GM19193 (cell line): Measurements from ENCODE around the gene FGF12.

Source experiments
- POLR2A ChIP-seq: IDR thresholded peaks from 4 replicates; pipeline ENCODE4 v1.6.1; 2011; ENCODE audit not compliant: insufficient read depth, insufficient read length; ENCODE audit errors: extremely low read depth

Gene FGF12

DNA sequence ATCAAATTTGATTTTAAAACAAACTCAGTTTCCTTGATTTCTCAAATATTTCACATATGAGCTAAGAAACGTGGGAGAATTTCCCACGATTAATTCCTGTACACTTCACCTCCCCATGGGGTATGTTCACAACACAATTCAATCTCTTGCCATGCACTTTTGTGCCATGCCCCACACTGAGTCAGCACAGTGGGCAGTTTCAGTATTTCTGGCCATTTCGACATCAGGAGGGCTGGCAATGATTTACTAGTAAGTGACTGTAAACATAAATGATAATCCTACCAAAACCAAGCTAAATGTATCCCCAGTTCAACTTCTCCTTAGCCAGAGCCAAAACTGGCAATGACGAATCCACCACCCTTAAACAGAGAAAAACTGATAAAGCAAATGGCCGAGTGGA, 293.6 kb downstream of the FGF12 start:
- no peak for TF ChIP-seq POLR2A

GRCh38 chr3:192422997-192423342, 304.4 kb downstream of the FGF12 start:
- no peak for TF ChIP-seq POLR2A

DNA sequence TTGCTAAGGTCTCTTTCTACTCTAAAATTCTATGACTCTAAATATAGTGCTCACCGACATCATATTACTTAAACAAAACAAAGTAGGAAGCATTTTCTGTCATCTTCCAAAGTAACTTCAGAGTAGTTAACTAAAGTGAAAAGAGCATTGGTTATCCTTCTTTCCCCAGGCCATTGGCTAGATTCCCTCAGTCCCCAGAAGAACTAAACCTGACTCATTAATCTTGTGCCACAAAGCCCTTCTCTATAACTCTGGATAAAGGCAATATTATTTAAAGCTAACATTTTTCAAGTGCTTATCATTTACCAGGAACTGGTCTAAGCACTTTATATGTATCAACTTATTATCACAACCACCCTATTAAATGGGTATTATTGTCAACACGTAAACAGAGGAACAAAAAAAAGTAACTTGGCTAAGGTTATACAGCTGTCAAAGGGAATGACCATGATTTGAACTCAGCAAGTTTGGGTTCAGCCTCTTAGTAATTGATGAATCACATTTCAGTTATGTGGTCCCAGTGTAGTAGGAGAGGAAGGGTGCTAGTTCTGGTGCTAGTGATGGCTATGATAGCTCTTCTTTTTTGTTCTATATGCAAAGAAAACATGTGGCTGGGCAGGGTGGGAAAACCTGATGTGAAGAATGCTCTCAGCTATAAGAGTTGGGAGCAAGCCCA, 304.9 kb downstream of the FGF12 start:
- no peak for TF ChIP-seq POLR2A

GRCh38 chr3:192419312-192419711, 308.0 kb downstream of the FGF12 start:
- no peak for TF ChIP-seq POLR2A

DNA sequence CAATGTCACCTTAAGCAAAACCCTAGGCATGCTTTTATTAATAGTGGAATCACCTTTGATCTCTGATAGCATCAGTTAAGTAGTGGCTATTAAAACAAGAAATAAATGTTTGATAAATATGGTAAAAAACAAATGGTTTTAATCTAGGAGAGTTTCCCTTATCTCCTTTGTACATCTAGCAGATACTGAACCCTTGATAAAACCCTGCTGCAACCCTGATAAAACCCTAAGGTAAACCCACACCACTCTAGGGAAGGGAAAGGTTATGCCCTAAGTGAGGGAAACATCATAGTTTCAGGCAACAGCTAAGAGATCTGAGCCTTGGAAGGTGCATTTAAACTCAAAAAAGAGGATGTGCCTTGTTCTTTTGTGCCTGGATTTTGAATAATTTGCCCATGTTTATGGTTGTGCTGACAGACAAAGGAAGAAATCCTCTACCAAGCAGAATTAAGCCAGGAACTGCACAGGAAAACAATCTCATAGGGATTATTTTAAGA, 309.7 kb downstream of the FGF12 start:
- no peak for TF ChIP-seq POLR2A

DNA sequence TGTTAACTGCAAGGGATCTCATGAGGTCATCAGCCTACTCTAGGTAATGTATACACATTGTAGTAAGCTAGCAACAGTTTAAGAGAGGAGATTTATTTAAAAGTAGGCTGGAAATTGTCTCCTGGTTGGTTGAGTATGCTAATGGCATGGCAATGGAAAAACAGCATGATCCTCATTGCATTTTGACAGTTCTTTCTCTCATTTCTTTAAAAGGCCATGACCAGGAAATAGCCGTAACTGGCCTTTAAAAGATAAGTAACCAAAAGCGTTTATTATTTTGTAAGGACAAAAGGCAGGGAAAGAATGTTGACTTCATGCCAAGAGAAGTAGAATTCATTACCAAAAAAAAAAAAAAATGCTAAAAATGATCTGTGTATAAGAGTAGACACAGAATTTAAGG, 310.3 kb downstream of the FGF12 start:
- no peak for TF ChIP-seq POLR2A

DNA sequence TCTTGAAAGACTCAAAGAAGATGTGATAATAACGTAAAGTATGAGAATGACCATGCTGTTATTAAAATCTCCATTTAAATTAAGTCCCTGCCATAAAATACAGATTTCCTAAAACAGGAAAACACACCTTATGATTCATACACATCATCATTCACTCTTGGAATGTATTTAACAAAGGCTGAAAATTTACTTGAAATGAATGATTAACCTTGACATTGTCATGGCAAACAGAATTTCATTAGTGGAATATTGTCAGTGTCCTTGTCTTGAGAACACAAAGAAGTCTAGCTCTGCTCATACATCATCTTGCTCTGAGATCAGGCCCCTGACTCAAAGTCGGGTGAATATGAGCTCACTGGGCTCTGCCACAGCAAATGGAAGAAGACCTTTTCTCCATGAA, 313.9 kb downstream of the FGF12 start:
- TF ChIP-seq POLR2A, result no peak

GRCh38 chr3:192410684-192410960, 316.7 kb downstream of the FGF12 start:
- no peak for TF ChIP-seq POLR2A

GRCh38 chr3:192409838-192410683, 317.3 kb downstream of the FGF12 start:
- TF ChIP-seq POLR2A, result no peak

GRCh38 chr3:192409201-192409837, 318.0 kb downstream of the FGF12 start:
- TF ChIP-seq POLR2A, result no peak

DNA sequence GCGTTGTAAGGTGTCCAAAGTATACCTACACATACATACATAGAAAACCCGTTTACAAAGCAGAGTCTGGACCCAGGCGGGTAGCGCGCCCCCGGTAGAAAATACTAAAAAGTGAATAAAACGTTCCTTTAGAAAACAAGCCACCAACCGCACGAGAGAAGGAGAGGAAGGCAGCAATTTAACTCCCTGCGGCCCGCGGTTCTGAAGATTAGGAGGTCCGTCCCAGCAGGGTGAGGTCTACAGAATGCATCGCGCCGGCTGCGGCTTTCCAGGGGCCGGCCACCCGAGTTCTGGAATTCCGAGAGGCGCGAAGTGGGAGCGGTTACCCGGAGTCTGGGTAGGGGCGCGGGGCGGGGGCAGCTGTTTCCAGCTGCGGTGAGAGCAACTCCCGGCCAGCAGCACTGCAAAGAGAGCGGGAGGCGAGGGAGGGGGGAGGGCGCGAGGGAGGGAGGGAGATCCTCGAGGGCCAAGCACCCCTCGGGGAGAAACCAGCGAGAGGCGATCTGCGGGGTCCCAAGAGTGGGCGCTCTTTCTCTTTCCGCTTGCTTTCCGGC, 318.6 kb downstream of the FGF12 start:
- TF ChIP-seq POLR2A, result no peak

DNA sequence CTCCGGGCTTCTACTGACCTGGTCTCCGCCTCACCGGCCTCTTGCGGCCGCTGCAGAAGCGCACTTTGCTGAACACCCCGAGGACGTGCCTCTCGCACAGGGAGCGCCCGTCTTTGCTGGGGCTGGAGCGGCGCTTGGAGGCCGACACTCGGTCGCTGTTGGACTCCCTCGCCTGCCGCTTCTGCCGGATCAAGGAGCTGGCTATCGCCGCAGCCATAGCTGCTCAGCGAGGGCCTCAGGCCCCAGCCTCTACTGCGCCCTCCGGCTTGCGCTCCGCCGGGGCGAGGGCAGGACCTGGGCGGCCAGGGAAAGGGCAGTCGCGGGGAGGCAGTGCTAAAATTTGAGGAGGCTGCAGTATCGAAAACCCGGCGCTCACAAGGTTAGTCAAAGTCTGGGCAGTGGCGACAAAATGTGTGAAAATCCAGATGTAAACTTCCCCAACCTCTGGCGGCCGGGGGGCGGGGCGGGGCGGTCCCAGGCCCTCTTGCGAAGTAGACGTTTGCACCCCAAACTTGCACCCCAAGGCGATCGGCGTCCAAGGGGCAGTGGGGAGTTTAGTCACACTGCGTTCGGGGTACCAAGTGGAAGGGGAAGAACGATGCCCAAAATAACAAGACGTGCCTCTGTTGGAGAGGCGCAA, 319.2 kb downstream of the FGF12 start:
- no peak for TF ChIP-seq POLR2A

DNA sequence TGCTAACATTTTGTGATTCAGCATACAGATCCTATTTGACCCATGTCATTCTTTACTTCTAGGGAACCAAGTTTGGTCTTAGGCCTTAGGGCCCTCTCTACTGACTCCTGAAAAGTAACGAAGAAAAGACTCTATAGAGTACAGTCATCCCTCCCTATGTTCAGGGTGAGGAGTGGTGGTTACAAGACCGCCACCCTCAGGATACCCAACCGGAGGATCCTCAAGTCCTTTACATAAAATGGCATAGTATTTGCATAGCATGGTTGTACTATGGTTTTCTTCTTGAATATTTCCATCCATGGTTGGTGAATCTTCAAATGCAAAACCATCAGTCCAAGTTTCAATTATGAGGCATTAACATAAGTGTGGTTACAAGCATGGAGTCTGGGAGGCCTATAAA, 327.6 kb downstream of the FGF12 start:
- TF ChIP-seq POLR2A, result no peak

DNA sequence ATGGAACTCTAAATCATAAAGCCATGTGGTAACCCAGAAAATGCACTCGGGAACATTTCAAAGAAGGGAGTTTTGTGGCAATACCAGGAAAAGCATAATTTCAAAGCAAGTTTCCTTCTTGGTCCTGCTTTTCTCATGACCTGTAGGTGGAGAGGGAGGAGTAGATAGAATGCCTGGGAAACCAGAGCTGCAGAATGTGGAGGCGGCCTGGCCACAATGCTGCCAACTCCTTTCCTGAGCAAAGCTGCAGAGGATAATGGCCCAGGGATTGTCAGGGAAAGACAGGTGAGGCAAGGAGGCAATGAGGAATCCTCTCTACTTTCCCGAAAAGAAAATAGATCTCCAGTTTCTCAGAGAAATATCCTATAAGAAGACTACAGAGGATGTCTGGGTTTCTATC, 330.3 kb downstream of the FGF12 start:
- no peak for TF ChIP-seq POLR2A

GRCh38 chr3:192395506-192395905, 331.8 kb downstream of the FGF12 start:
- TF ChIP-seq POLR2A, result no peak
